A549 (cell line): Measurements from ENCODE around the gene HOXC6. TPM values are rescaled to one million over a fixed set of nuclear protein-coding genes. Genes with fewer than 3 reads are reported as not detected.

Experiments used
- ATAC-seq, 2 experiments: fragments of 200-7000 bp in 1 of 2; fragments of >200 bp in 1 of 2; cut with Nextera tagmentation in 1 of 2; cut with Tn5 transposase in 1 of 2; 3 replicates each; pipeline versions ENCODE4 v1.8.0 to v1.9.1; 2018 to 2020; ENCODE audit warnings: mild to moderate bottlenecking in 1 of 2, moderate library complexity in 1 of 2
- CTCF ChIA-PET: fragments of 300-600 bp; sonication (Branson Sonifier 250); formaldehyde crosslinking; extraction: SDS; loops from one replicate; lab custom pipeline; 2021; ENCODE audit warnings: antibody characterized with exemption, inconsistent platforms; lab: Yijun Ruan, JAX
- POLR2A ChIA-PET: fragments of 350-600 bp; formaldehyde crosslinking; extraction: SDS; loops from one replicate; lab custom pipeline; 2021; ENCODE audit warnings: antibody characterized with exemption, inconsistent platforms; lab: Yijun Ruan, JAX
- DNase-seq, 2 experiments: peaks; one replicate each; pipeline versions ENCODE4 v3.0.0 to v3.0.0-alpha.2; 2011 to 2016; ENCODE audit warnings: low read depth in 1 of 2, low spot score in 1 of 2
- FAIRE-seq: peaks from 2 replicates; lab custom pipeline; 2011; peaks lifted over from hg19 to GRCh38; lab: Jason Lieb, UNC
- H3K27ac ChIP-seq, 2 experiments: fragments of >200 bp; sonication (Bioruptor Twin); formaldehyde crosslinking; 3 replicates each; pipeline ENCODE4 v1.5.1; 2016 to 2017
- H3K4me1 ChIP-seq: fragments of >200 bp; sonication (Bioruptor Twin); formaldehyde crosslinking; 3 replicates; pipeline ENCODE4 v1.6.1; 2016
- H3K4me2 ChIP-seq: fragments of >200 bp; sonication (Bioruptor Twin); formaldehyde crosslinking; 3 replicates; pipeline ENCODE4 v1.6.1; 2016
- H3K4me3 ChIP-seq: fragments of >200 bp; sonication (Bioruptor Twin); formaldehyde crosslinking; 3 replicates; pipeline ENCODE4 v1.5.1; 2016
- H3K9me3 ChIP-seq: fragments of >200 bp; sonication (Bioruptor Twin); formaldehyde crosslinking; 3 replicates; pipeline ENCODE4 v1.6.1; 2016
- CBX2 ChIP-seq: fragments of 200-600 bp; sonication (generic); IDR thresholded peaks from 2 replicates; pipeline ENCODE4 v1.6.1; 2016; ENCODE audit warnings: low read depth, mild to moderate bottlenecking, borderline replicate concordance
- CHD2 ChIP-seq: fragments of 150-350 bp; IDR thresholded peaks from 2 replicates; pipeline ENCODE4 v1.6.1; 2014; ENCODE audit warnings: low read length; ENCODE audit not compliant: partially characterized antibody
- FOXS1 ChIP-seq: fragments of 250-450 bp; sonication (Bioruptor Pico); IDR thresholded peaks from 2 replicates; pipeline ENCODE4 v1.5.0; 2020; ENCODE audit warnings: mild to moderate bottlenecking, moderate library complexity
- GATA3 ChIP-seq: IDR thresholded peaks from 2 replicates; pipeline ENCODE4 v1.6.1; 2012; ENCODE audit warnings: borderline replicate concordance
- HEYL ChIP-seq: fragments of 250-450 bp; sonication (Bioruptor Pico); IDR thresholded peaks from 2 replicates; pipeline ENCODE4 v1.8.0; 2021; ENCODE audit warnings: mild to moderate bottlenecking, moderate library complexity
- HOXA7 ChIP-seq: fragments of 250-450 bp; sonication (Bioruptor Pico); IDR thresholded peaks from 2 replicates; pipeline ENCODE4 v1.5.0; 2020; ENCODE audit warnings: mild to moderate bottlenecking, moderate library complexity
- HOXB5 ChIP-seq: fragments of 250-450 bp; sonication (Bioruptor Pico); IDR thresholded peaks from 2 replicates; pipeline ENCODE4 v1.5.0; 2020; ENCODE audit warnings: mild to moderate bottlenecking, moderate library complexity
- JUN ChIP-seq, 2 experiments: fragments of >200 bp; sonication (Bioruptor Twin); formaldehyde crosslinking; IDR thresholded peaks; 2 replicates in 1 of 2; 3 replicates in 1 of 2; pipeline ENCODE4 v1.6.1; 2016 to 2017
- KDM5A ChIP-seq: fragments of 200-600 bp; sonication (generic); IDR thresholded peaks from 2 replicates; pipeline ENCODE4 v1.6.1; 2016; ENCODE audit warnings: antibody characterized with exemption, mild to moderate bottlenecking
- MAZ ChIP-seq: fragments of 150-350 bp; IDR thresholded peaks from 2 replicates; pipeline ENCODE4 v1.6.1; 2014; ENCODE audit warnings: antibody characterized with exemption, low read depth, low read length, borderline replicate concordance
- MYC ChIP-seq: IDR thresholded peaks from 2 replicates; pipeline ENCODE4 v1.6.1; 2012; ENCODE audit warnings: mild to moderate bottlenecking, inconsistent platforms, low read length, improper control_type of control experiment, borderline replicate concordance
- PHF8 ChIP-seq: fragments of 200-600 bp; sonication (generic); IDR thresholded peaks from 2 replicates; pipeline ENCODE4 v1.6.1; 2016; ENCODE audit warnings: low read depth, mild to moderate bottlenecking, antibody characterized with exemption, moderate library complexity, borderline replicate concordance
- POLR2A ChIP-seq: IDR thresholded peaks from 2 replicates; pipeline ENCODE4 v1.6.1; 2012; ENCODE audit warnings: mild to moderate bottlenecking, low read length
- RAD21 ChIP-seq, 2 experiments: fragments of >200 bp in 1 of 2; sonication (Bioruptor Twin) in 1 of 2; formaldehyde crosslinking in 1 of 2; IDR thresholded peaks in 1 of 2; conservative IDR thresholded peaks in 1 of 2; 2 replicates in 1 of 2; 3 replicates in 1 of 2; pipeline ENCODE4 v1.6.1; 2012 to 2018; ENCODE audit warnings: inconsistent platforms in 1 of 2
- RARB ChIP-seq: fragments of 250-450 bp; sonication (Bioruptor Pico); IDR thresholded peaks from 2 replicates; pipeline ENCODE4 v1.8.0; 2021; ENCODE audit warnings: mild to moderate bottlenecking, moderate library complexity
- RCOR1 ChIP-seq: fragments of 150-350 bp; IDR thresholded peaks from 2 replicates; pipeline ENCODE4 v1.6.1; 2014; ENCODE audit warnings: antibody characterized with exemption, low read length, low read depth
- RFX5 ChIP-seq: fragments of 450-650 bp; IDR thresholded peaks from 2 replicates; pipeline ENCODE4 v1.7.1; 2014; ENCODE audit warnings: antibody characterized with exemption, mild to moderate bottlenecking, moderate library complexity
- RNF2 ChIP-seq: fragments of 200-600 bp; sonication (generic); IDR thresholded peaks from 2 replicates; pipeline ENCODE4 v1.6.1; 2016; ENCODE audit warnings: low read depth, mild to moderate bottlenecking, antibody characterized with exemption, moderate library complexity, borderline replicate concordance
- SREBF2 ChIP-seq: fragments of 450-650 bp; IDR thresholded peaks from 2 replicates; pipeline ENCODE4 v1.6.1; 2014; ENCODE audit warnings: mild to moderate bottlenecking, moderate library complexity
- TFCP2L1 ChIP-seq: fragments of 250-450 bp; sonication (Bioruptor Pico); IDR thresholded peaks from 2 replicates; pipeline ENCODE4 v1.5.0; 2021; ENCODE audit warnings: mild to moderate bottlenecking
- TP53 ChIP-seq: fragments of 250-450 bp; sonication (Bioruptor Pico); IDR thresholded peaks from 2 replicates; pipeline ENCODE4 v1.5.0; 2021; ENCODE audit warnings: mild to moderate bottlenecking, moderate library complexity
- ZFP36 ChIP-seq: fragments of 450-650 bp; IDR thresholded peaks from 2 replicates; pipeline ENCODE4 v1.6.1; 2014; ENCODE audit warnings: borderline replicate concordance; ENCODE audit not compliant: partially characterized antibody
- WGBS: methylation state at CpG from one replicate; pipeline ENCODE4 v1.1.6; 2017; ENCODE audit errors: missing lambda C conversion rate; 5-methylcytosine and 5-hydroxymethylcytosine counted together
- polyA plus RNA-seq, 4 experiments: library from polyadenylated mRNA; depleted of rRNA in 3 of 4; stranded (reverse); fragments of >200 nt; fragmentation: RNase III in 1 of 4; extraction: RNeasy Plus Mini Kit Qiagen cat#74134 plus additional on column Dnase treatment in 1 of 4; gene quantifications; 2 replicates in 3 of 4; 3 replicates in 1 of 4; pipeline ENCODE4 v1.2.3, GENCODE V29; 2011 to 2017
- TF ChIP-seq, protein P1 (sequence below): fragments of >200 bp; sonication (Bioruptor Twin); formaldehyde crosslinking; IDR thresholded peaks from 3 replicates; pipeline ENCODE4 v1.5.1; 2016
- TF ChIP-seq, protein P2 (sequence below): fragments of 250-450 bp; sonication (Bioruptor Pico); IDR thresholded peaks from 2 replicates; pipeline ENCODE4 v1.5.0; 2021; ENCODE audit warnings: mild to moderate bottlenecking, moderate library complexity, borderline replicate concordance
- TF ChIP-seq, protein P3 (sequence below): fragments of 250-450 bp; sonication (Bioruptor Pico); IDR thresholded peaks from 2 replicates; pipeline ENCODE4 v1.5.0; 2020; ENCODE audit warnings: low read depth, mild to moderate bottlenecking, moderate library complexity
- TF ChIP-seq, protein P4 (sequence below): IDR thresholded peaks from 2 replicates; pipeline ENCODE4 v1.6.1; 2012; ENCODE audit warnings: low read depth, borderline replicate concordance
- TF ChIP-seq, protein P5 (sequence below): IDR thresholded peaks from 2 replicates; pipeline ENCODE4 v1.6.1; 2012

The HOXC6 gene
- polyA plus RNA-seq, 2 of the 4 experiments (the other 2 are of a cell fraction): 5.2 to 6.0 TPM

DNA sequence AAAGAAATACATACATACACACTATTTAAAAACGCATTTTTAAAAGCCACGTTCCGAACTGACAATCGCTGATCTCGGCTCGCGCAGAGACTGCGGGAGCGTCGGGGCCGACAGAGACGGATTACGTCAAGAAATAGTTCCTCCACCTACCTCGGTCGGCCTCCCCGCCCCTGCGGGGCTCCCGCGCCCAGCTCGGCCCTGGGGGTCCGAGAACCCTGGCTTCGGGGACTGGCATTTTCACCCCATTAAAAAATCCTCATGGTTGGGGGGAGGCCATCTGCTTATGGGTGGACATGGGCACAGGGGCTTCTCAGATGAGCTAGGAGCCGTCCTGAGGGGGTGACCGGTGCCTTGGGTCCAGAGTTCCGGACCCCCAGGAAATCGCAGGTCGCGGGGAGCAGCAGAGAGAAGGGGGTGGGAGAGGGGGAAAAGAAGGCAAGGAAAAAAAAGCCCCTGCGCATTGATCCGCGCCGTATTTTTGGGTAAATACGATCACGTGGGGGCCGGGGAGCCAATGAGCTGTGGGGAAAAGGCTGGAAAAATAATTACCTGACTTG is 28.6 kb upstream of the HOXC6 start (continued):
- TF ChIP-seq GATA3: no peak
- TF ChIP-seq RNF2: no peak
- no peak for TF ChIP-seq MAZ
- no peak for TF ChIP-seq RCOR1
- peak; percentile 97 for TF ChIP-seq HOXB5 (CRISPR knock-in tag)
- no peak for TF ChIP-seq CHD2
- TF ChIP-seq TP53 (CRISPR knock-in tag): no peak
- no peak for TF ChIP-seq RFX5
- no peak for TF ChIP-seq CBX2
- TF ChIP-seq RARB (CRISPR knock-in tag): no peak
- TF ChIP-seq ZFP36: no peak
- no peak for TF ChIP-seq RAD21 (conservative IDR thresholded peaks at IDR 0.05 in 1 of 2, IDR thresholded peaks at IDR 0.05 in 1 of 2)
- TF ChIP-seq, protein P1, sequence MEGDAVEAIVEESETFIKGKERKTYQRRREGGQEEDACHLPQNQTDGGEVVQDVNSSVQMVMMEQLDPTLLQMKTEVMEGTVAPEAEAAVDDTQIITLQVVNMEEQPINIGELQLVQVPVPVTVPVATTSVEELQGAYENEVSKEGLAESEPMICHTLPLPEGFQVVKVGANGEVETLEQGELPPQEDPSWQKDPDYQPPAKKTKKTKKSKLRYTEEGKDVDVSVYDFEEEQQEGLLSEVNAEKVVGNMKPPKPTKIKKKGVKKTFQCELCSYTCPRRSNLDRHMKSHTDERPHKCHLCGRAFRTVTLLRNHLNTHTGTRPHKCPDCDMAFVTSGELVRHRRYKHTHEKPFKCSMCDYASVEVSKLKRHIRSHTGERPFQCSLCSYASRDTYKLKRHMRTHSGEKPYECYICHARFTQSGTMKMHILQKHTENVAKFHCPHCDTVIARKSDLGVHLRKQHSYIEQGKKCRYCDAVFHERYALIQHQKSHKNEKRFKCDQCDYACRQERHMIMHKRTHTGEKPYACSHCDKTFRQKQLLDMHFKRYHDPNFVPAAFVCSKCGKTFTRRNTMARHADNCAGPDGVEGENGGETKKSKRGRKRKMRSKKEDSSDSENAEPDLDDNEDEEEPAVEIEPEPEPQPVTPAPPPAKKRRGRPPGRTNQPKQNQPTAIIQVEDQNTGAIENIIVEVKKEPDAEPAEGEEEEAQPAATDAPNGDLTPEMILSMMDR: no peak
- TF ChIP-seq HOXA7 (CRISPR knock-in tag): no peak
- TF ChIP-seq FOXS1: no peak
- TF ChIP-seq HEYL: 0 out of 2 replicates have a peak, but pooled peaks have one; percentile 42
- TF ChIP-seq SREBF2: no peak
- TF ChIP-seq KDM5A: no peak
- no peak for TF ChIP-seq MYC

DNA sequence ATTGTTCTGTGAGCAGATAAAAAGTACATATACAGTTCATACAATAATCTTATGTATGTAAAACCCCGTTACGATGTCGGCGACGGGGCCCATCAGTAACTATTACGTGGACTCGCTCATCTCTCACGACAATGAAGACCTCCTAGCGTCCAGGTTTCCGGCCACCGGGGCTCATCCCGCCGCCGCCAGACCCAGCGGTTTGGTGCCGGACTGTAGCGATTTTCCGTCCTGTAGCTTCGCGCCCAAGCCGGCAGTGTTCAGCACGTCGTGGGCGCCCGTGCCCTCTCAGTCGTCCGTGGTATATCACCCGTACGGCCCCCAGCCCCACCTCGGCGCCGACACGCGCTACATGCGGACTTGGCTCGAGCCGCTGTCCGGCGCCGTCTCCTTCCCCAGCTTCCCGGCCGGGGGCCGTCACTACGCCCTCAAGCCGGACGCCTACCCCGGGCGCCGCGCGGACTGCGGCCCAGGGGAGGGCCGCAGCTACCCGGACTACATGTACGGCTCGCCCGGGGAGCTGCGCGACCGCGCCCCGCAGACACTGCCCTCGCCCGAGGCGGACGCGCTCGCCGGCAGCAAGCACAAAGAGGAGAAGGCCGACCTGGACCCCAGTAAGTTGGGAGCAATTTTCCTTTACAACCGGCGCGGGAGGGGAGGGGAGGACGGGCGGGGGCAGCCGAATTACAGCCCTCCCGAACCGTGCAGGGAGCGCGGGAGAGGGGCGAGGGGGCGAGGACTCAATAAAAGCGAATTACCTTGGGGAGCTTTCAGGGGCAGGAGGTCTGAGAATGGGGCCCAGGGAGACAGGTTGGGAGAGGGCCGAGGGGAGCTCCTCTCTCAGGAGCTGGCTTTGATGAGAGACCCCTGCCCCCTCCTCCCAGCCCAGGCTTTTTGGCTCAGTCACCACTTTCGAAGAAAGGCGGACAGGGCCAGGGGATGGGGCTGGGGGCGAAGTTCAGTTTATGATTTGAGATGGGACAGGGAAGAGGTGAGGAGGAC is 27.8 kb upstream of the HOXC6 start, which contains the start of gene HOXC9:
Gene HOXC9 (plus strand): TSS at position 46 of the 999 bp plus-strand sequence. CDS start 28 bp downstream, at position 74.
- no peaks in the 10 kb centered on the region for H3K9me3 ChIP-seq
- POLR2A ChIA-PET: interaction anchor here (0.6 to 2.2 kb wide), 8 partner anchors 8 to 208 kb away, joined by 3 to 18 read pairs (median 4); partner anchors contain the start of genes HOXC10, HOXC8 and SMUG1
- DNase-seq: no peak
- ATAC-seq: peak; percentile 44 to 68
- TF ChIP-seq, protein P2, sequence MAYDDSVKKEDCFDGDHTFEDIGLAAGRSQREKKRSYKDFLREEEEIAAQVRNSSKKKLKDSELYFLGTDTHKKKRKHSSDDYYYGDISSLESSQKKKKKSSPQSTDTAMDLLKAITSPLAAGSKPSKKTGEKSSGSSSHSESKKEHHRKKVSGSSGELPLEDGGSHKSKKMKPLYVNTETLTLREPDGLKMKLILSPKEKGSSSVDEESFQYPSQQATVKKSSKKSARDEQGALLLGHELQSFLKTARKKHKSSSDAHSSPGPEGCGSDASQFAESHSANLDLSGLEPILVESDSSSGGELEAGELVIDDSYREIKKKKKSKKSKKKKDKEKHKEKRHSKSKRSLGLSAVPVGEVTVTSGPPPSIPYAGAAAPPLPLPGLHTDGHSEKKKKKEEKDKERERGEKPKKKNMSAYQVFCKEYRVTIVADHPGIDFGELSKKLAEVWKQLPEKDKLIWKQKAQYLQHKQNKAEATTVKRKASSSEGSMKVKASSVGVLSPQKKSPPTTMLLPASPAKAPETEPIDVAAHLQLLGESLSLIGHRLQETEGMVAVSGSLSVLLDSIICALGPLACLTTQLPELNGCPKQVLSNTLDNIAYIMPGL (CRISPR knock-in tag): peak; percentile 63
- TF ChIP-seq POLR2A: peak; percentile 20; the same call in 1 of the 2 replicates
- TF ChIP-seq, protein P3, sequence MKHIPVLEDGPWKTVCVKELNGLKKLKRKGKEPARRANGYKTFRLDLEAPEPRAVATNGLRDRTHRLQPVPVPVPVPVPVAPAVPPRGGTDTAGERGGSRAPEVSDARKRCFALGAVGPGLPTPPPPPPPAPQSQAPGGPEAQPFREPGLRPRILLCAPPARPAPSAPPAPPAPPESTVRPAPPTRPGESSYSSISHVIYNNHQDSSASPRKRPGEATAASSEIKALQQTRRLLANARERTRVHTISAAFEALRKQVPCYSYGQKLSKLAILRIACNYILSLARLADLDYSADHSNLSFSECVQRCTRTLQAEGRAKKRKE (CRISPR knock-in tag): no peak
- TF ChIP-seq JUN (IDR thresholded peaks at IDR 0.05): peak in 1 of 2 experiments; percentile 39; a peak in 1 of 5 replicates
- TF ChIP-seq, protein P4, sequence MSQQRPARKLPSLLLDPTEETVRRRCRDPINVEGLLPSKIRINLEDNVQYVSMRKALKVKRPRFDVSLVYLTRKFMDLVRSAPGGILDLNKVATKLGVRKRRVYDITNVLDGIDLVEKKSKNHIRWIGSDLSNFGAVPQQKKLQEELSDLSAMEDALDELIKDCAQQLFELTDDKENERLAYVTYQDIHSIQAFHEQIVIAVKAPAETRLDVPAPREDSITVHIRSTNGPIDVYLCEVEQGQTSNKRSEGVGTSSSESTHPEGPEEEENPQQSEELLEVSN: peak; percentile 48; the same call in 1 of the 2 replicates
- TF ChIP-seq RAD21 (conservative IDR thresholded peaks at IDR 0.05 in 1 of 2, IDR thresholded peaks at IDR 0.05 in 1 of 2): no peak; a peak in 1 of 5 replicates
- peak; percentile 81; the same call in 1 of the 2 replicates for TF ChIP-seq PHF8
- TF ChIP-seq TFCP2L1 (CRISPR knock-in tag): no peak
- peak; percentile 74; the same call in 1 of the 2 replicates for TF ChIP-seq RNF2
- TF ChIP-seq, protein P5, sequence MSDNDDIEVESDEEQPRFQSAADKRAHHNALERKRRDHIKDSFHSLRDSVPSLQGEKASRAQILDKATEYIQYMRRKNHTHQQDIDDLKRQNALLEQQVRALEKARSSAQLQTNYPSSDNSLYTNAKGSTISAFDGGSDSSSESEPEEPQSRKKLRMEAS: peak; percentile 79; the same call in 1 of the 2 replicates
- peak within 1 kb of the TSS; percentile 93 to 96 for H3K27ac ChIP-seq
- CTCF ChIA-PET: interaction anchor here (1.1 to 28.7 kb wide), 17 partner anchors 9 to 254 kb away, joined by 3 to 1074 read pairs (median 6); partner anchors contain the start of genes HOXC10, HOXC5, HOXC8 and SMUG1
- peaks cover 10% of the 10 kb centered on the region for H3K4me1 ChIP-seq
- peak within 1 kb of the TSS; percentile 87 for H3K4me2 ChIP-seq
- WGBS: 7% methylated on average over 38 of the region's 87 CpGs
- FAIRE-seq: no peak
- H3K4me3 ChIP-seq: peak within 1 kb of the TSS; percentile 83
